Gastrocnemius medialis (tissue), 4 donors: ENCODE data around the gene THBD. TPM values are rescaled to one million over a fixed set of nuclear protein-coding genes. Genes with fewer than 3 reads are reported as not detected.

Source experiments
- ATAC-seq, 2 donors: fragments of 150-250 bp; one replicate each; pipeline ENCODE4 v1.9.1; 2016
- DNase-seq, 2 donors: peaks; one replicate each; pipeline ENCODE4 v3.0.0-alpha.2; 2019
- H3K27ac ChIP-seq, 4 donors: fragments of 200-600 bp; sonication (generic); 1 replicate in 1 of 4; 2 replicates in 3 of 4; pipeline ENCODE4 v1.5.1; 2016 to 2018; ENCODE audit warnings: mild to moderate bottlenecking in 2 of 4, moderate library complexity in 1 of 4
- H3K27me3 ChIP-seq, 3 donors: fragments of 200-600 bp; sonication (generic) in 2 of 3; 1 replicate in 1 of 3; 2 replicates in 2 of 3; pipeline versions ENCODE4 v1.5.1 to v1.6.0; 2016 to 2019; ENCODE audit warnings: mild to moderate bottlenecking in 1 of 3, moderate library complexity in 1 of 3
- H3K36me3 ChIP-seq, 2 donors: fragments of 200-600 bp; sonication (generic) in 1 of 2; one replicate each; pipeline ENCODE4 v1.5.1; 2017 to 2018
- H3K4me1 ChIP-seq, 2 donors: fragments of 200-600 bp; sonication (generic) in 1 of 2; one replicate each; pipeline ENCODE4 v1.5.1; 2016 to 2017; ENCODE audit warnings: mild to moderate bottlenecking in 2 of 2
- H3K4me3 ChIP-seq, 4 donors: fragments of 200-600 bp; sonication (generic) in 3 of 4; 1 replicate in 1 of 4; 2 replicates in 3 of 4; pipeline ENCODE4 v1.5.1; 2016 to 2019; ENCODE audit warnings: mild to moderate bottlenecking in 2 of 4
- H3K9me3 ChIP-seq, 3 donors: fragments of 200-600 bp; sonication (generic) in 2 of 3; 1 replicate in 1 of 3; 2 replicates in 2 of 3; pipeline ENCODE4 v1.5.1; 2016 to 2019
- POLR2A ChIP-seq, 2 donors: fragments of 450-650 bp; IDR thresholded peaks; one replicate each; pipeline ENCODE4 v1.6.1; 2017; ENCODE audit warnings: antibody characterized with exemption in 2 of 2, mild to moderate bottlenecking in 2 of 2, moderate library complexity in 2 of 2
- in situ Hi-C, 4 donors: fragments of 200-750 bp; cut with MboI; loops; one replicate each; pipeline versions ENCODE4 v1.15.0 to v1.8.0; 2017; ENCODE audit warnings: low sequenced_read_pairs in 4 of 4
- intact Hi-C: fragments of 100-400 bp; cut with DNase I; formaldehyde crosslinking; loops from one replicate; pipeline ENCODE4 v1.15.1; 2023; ENCODE audit warnings: low total_unique reads
- total RNA-seq, 4 donors: library from RNA; depleted of rRNA; stranded (reverse); fragments of >200 nt; gene quantifications; one replicate each; pipeline versions ENCODE4 v1.1.0 to v1.2.3, GENCODE V29; 2016
- TF ChIP-seq, protein P1 (sequence below), 5 experiments: fragments of 450-650 bp in 3 of 5; fragments of 200-600 bp in 2 of 5; sonication (generic) in 2 of 5; IDR thresholded peaks in 4 of 5; conservative IDR thresholded peaks in 1 of 5; 1 replicate in 4 of 5; 2 replicates in 1 of 5; pipeline ENCODE4 v1.5.1; 2016 to 2019; ENCODE audit warnings: antibody characterized with exemption in 5 of 5, mild to moderate bottlenecking in 3 of 5, moderate library complexity in 3 of 5

Gene THBD
- total RNA-seq, 4 donors from 2014 or later = 9.0 to 25.7 (median 17.5) TPM

DNA sequence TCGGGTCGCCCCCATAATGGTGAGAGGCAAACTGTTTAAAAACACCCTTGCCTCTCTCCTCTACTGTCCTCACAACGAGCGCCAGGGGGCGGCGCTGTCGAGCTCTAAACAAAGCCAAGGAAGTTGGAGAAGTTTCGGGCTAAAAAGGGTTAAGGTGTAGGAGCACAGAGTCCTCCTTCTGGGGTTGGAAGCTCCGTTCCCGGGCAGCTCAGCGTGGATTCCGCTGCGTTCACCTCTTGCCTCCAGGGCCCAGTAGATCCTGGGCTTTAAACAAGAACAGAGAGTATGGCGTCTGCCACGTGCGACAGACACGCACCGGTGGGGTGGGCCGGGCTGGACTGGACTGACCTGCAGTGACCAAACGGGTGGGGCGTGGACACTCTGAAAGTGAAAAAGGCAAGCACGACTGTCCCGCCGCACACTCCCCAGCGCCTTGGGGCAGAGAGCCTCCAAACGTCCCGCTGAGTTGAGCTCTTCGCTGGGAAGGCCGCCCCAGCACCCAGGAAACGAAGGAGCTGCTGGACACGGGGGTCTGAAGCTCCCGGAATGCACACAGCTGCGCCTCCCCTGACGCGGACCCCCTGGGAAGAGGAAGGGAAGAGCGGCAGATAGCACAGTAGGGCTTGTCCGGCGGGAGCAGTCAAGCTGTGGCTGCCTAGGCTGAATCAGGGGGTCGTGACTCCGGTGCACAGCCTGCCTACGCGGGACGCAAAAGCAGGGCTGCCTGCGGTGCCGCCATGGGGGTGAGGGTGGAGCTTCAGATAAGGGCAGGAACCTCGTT is 1.6 kb upstream of the THBD start:
- peak overlapping the region; percentile 63 to 84 (median 72) for H3K4me3 ChIP-seq
- H3K9me3 ChIP-seq = no peaks in the 10 kb centered on the region
- H3K4me1 ChIP-seq = peaks cover 19 to 32% of the 10 kb centered on the region in 2 donors
- H3K36me3 ChIP-seq = no peaks in the 10 kb centered on the region
- in situ Hi-C loops (loop anchor here in 3 of 4 donors (10.0 kb wide), 3 partner anchors 124 to 294 kb away; no protein-coding TSS in a partner anchor), intact Hi-C loops (loop anchor here (1.0 to 10.0 kb wide), 7 partner anchors 41 to 586 kb away; partner anchors contain the start of genes CST3, NAPB and NXT1)
- peak overlapping the region; percentile 93 to 95 (median 94) for H3K27ac ChIP-seq
- peak; percentile 27 to 51 for TF ChIP-seq POLR2A (IDR thresholded peaks at IDR 0.05)
- TF ChIP-seq, protein P1, sequence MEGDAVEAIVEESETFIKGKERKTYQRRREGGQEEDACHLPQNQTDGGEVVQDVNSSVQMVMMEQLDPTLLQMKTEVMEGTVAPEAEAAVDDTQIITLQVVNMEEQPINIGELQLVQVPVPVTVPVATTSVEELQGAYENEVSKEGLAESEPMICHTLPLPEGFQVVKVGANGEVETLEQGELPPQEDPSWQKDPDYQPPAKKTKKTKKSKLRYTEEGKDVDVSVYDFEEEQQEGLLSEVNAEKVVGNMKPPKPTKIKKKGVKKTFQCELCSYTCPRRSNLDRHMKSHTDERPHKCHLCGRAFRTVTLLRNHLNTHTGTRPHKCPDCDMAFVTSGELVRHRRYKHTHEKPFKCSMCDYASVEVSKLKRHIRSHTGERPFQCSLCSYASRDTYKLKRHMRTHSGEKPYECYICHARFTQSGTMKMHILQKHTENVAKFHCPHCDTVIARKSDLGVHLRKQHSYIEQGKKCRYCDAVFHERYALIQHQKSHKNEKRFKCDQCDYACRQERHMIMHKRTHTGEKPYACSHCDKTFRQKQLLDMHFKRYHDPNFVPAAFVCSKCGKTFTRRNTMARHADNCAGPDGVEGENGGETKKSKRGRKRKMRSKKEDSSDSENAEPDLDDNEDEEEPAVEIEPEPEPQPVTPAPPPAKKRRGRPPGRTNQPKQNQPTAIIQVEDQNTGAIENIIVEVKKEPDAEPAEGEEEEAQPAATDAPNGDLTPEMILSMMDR (IDR thresholded peaks at IDR 0.05 in 4 of 5, conservative IDR thresholded peaks at IDR 0.05 in 1 of 5) = peak; percentile 71 to 87 (median 75)
- ATAC-seq (peak; percentile 20 to 37), DNase-seq (peak; percentile 55 to 84)
- no peaks in the 10 kb centered on the region for H3K27me3 ChIP-seq

DNA sequence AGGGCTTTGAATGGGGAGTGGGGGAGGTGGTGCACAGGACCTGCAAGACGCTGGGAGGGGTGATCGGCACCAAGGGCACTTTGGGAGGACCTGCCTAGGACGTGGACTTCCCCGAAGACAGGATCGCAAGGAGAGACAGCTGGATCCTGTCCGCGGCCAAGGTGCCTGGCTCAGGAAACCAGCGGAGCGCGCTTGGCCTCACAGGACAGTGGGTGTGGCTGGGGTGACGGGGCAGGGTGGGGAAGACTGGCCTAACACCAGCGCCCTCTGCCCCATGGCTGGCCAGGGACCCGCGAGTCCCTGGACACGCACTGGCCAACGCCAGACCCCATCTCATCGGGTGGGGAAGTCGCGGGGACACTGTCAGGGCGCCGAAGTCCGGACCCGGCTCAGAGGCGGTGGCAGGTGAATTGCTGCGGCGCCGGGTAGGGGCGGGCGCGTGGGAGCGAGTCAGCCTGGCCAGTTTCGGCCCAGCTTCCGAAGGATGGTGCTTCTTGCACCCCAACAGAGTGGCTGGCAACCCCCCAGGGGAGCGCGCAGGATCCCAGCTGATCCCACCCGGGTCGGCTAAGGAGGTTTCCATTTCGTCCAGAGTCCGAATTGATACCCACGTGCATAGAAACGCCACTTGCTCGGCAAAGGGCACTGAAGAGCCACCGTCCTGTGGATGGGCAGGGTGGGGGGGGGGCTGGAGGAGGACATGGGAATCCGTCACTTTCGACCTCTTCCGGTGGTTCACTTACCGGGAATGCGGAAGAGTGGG is 785 bp upstream of the THBD start:
- Histone ChIP-seq H3K27me3 (no peaks in the 10 kb centered on the region), H3K4me1 (peaks cover 26 to 40% of the 10 kb centered on the region in 2 donors), H3K9me3 (no peaks in the 10 kb centered on the region), H3K27ac (peak overlapping the region; percentile 93 to 95 (median 94)), H3K4me3 (peak overlapping the region; percentile 63 to 84 (median 72)), H3K36me3 (no peaks in the 10 kb centered on the region)
- intact Hi-C loops = loop anchor here (1.0 to 10.0 kb wide), 7 partner anchors 42 to 587 kb away; partner anchors contain the start of genes CST3, NAPB and NXT1
- in situ Hi-C loops = loop anchor here in 3 of 4 donors (10.0 kb wide), 3 partner anchors 125 to 295 kb away; no protein-coding TSS in a partner anchor
- ATAC-seq = peak; percentile 45 to 48
- no peak for TF ChIP-seq POLR2A (IDR thresholded peaks at IDR 0.05)
- TF ChIP-seq, protein P1 (IDR thresholded peaks at IDR 0.05 in 4 of 5, conservative IDR thresholded peaks at IDR 0.05 in 1 of 5) = no peak
- peak; percentile 46 to 81 for DNase-seq

DNA sequence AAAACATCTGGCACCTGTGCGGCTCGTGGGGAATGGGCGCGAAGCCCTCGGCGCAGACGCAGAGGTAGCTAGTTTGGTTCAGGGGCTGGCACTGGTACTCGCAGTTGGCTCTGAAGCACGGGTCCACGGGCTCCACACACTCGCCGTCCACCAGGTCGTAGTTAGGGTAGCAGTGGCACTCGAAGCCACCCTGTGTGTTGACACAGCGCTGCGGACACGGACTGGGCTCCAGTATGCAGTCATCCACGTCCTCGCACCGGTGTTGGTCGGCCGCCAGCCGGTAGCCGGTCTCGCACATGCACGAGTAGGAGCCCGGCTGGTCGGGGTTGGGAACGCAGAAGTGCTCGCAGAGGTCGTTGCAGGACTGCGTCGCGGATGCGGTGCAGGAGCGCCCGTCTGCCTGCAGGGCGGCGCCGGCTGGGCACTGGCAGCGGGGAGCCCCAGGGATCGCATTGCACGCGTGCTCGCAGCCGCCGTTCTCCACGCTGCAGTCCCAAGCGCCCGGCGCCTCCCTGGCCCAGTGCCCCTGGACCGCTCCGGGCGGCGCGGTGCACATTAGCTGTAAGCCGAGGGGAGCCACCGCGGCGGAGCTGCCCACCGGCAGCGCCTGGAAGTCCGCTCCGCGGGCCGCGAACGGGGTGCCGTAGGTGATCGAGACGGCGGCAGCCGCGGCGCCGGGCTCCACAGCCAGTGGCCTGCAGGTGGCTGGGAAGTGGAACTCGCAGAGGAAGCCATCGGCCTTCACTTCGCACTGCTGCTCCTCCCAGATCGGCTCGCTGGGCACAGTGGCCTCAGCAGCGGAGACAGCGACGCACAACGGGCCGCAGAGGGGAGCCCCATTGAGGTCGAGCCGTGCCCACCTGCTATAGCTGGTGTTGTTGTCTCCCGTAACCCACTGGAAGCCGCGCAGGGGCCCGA is 930 bp downstream of the THBD start:
- Histone ChIP-seq H3K27me3 (no peaks in the 10 kb centered on the region), H3K27ac (peak overlapping the region; percentile 93 to 95 (median 94)), H3K4me3 (peak overlapping the region; percentile 63 to 84 (median 72)), H3K4me1 (peaks cover 30 to 43% of the 10 kb centered on the region in 2 donors), H3K9me3 (no peaks in the 10 kb centered on the region), H3K36me3 (no peaks in the 10 kb centered on the region)
- ATAC-seq = peak; percentile 31 to 40
- in situ Hi-C loops = loop anchor here (10.0 to 25.0 kb wide), 4 partner anchors 289 to 361 kb away; no protein-coding TSS in a partner anchor
- TF ChIP-seq, protein P1 (IDR thresholded peaks at IDR 0.05 in 4 of 5, conservative IDR thresholded peaks at IDR 0.05 in 1 of 5) = peak; percentile 74 to 90 (median 79)
- TF ChIP-seq POLR2A (IDR thresholded peaks at IDR 0.05) = peak in 1 of 2 donors; percentile 51
- peak; percentile 50 to 83 for DNase-seq
- intact Hi-C loops = loop anchor here (1.0 to 10.0 kb wide), 3 partner anchors 78 to 354 kb away; no protein-coding TSS in a partner anchor
